HG03039 (cell line): ENCODE results near the gene CDC40.
"Not testable (repeated sequence)": the region's sequence is repeated elsewhere in the genome, so short reads cannot be mapped to it uniquely, and the experiment has no call there.

Experiments used
- ATAC-seq: cut with Tn5 transposase; IDR thresholded peaks from one replicate; pipeline ENCODE4 v1.9.1; 2021; ENCODE audit warnings: mild to moderate bottlenecking, moderate library complexity; ENCODE audit not compliant: unreplicated experiment

Gene CDC40

GRCh38 chr6:110266996-110267395 is 86.8 kb downstream of the CDC40 start:
- no peak for ATAC-seq

DNA sequence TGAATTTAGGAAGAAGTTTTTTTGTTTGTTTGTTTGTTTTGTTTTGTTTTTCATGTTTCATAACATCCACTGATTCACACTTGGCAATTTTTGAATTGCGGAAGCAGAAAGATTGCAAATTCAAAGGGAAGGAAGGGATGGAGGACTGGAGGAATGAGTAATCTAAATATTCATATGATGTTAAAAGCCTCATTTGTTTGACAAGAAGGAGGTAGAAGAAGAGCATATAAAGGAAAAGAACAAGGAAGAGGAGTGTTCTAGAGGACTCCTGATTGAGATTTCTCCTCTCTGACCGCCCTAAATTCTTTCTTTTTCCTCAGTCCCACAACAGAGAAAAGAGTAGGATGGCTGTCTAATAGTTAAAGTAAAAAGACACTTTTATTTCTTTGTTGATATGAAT is 89.4 kb downstream of the CDC40 start:
- no peak for ATAC-seq

DNA sequence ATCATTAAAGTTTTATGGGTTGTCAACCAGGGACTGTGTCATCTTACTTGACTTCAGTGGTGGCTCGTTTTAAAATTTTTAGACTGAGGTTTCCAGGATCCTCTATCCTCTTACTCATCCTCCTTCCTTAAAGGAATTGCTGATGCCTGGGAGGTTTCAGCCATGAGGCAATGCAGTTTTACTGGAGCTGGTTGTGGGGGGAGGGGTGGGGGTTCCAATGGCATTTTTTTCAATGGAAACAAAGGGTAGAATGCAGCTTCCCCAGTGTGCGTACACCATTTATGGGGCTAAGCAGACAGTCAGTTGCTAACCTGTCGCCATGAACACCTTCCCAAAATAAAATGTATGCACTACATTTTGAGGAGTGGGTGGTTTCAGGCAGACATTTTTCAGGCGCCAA is 89.9 kb downstream of the CDC40 start:
- ATAC-seq, result no peak

GRCh38 chr6:110271732-110272022 is 91.5 kb downstream of the CDC40 start:
- ATAC-seq, result no peak

GRCh38 chr6:110272781-110273180 is 92.6 kb downstream of the CDC40 start:
- not testable (repeated sequence) for ATAC-seq

DNA sequence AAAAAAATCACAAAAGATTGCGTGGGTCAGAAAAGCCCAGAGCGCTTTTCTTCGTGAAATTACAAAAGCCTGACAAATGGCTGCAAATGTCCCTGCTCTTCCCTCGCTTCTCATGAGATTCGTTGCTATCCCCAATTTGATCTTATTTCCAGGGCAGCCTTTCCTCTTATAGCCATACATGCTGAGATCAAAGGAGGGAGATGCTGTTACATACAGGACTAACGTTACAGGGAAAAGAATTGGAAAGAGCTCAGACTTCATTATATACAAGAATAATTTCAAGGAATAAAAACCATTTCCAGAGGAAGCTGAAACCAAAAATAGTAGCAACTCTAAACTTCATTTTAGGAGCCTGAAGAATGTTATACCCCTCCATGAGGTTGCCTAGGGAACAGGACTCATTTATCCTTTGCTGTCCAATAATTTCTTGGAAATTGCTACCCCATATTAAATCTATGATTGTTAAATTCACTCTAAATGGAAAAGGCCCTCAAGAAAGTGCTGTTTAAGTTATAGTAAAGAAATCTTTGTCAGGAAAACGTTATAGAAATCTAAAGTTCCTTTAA is 97.0 kb downstream of the CDC40 start:
- ATAC-seq, result no peak
